Naive thymus-derived CD4-positive, alpha-beta T cell (primary cell): ENCODE measurements around the gene INPP1. TPM values are rescaled to one million over a fixed set of nuclear protein-coding genes. Genes with fewer than 3 reads are reported as not detected.

Source experiments
- ATAC-seq: fragments of 150-1000 bp; cut with Tn5 transposase; 2 replicates; pipeline ENCODE4 v1.10.0; 2021; ENCODE audit warnings: mild to moderate bottlenecking, moderate library complexity
- CTCF ChIA-PET: fragments of 350-600 bp; sonication (Branson Sonifier 250); formaldehyde crosslinking; loops from one replicate; lab custom pipeline; 2021; ENCODE audit warnings: antibody characterized with exemption; lab: Charles Lee
- POLR2A ChIA-PET: fragments of 350-600 bp; sonication (Branson Sonifier 250); formaldehyde crosslinking; loops from one replicate; lab custom pipeline; 2021; ENCODE audit warnings: antibody characterized with exemption, inconsistent platforms; lab: Charles Lee
- DNase-seq, 9 donors: peaks; one replicate each; pipeline versions ENCODE4 v3.0.0 to v3.0.0-alpha.2; 2020 to 2022; ENCODE audit warnings: mixed read lengths in 1 of 9
- H3K27ac ChIP-seq: one replicate; pipeline ENCODE4 v1.7.0; 2013; ENCODE audit warnings: mild to moderate bottlenecking, low read depth, low read length, moderate library complexity
- H3K27me3 ChIP-seq, 2 donors: one replicate each; pipeline ENCODE4 v1.7.0; 2013; ENCODE audit warnings: low read length in 2 of 2, mild to moderate bottlenecking in 2 of 2, moderate library complexity in 2 of 2; ENCODE audit not compliant: control insufficient read depth in 2 of 2, insufficient read depth in 2 of 2
- H3K36me3 ChIP-seq, 3 experiments: 1 replicate in 2 of 3; 2 replicates in 1 of 3; pipeline ENCODE4 v1.7.0; 2013; ENCODE audit warnings: low read length in 3 of 3, mild to moderate bottlenecking in 3 of 3, moderate library complexity in 1 of 3; ENCODE audit not compliant: insufficient read depth in 3 of 3, control insufficient read depth in 2 of 3
- H3K4me1 ChIP-seq, 2 donors: one replicate each; pipeline ENCODE4 v1.7.0; 2013; ENCODE audit warnings: low read length in 2 of 2, mild to moderate bottlenecking in 2 of 2, moderate library complexity in 1 of 2; ENCODE audit not compliant: control insufficient read depth in 2 of 2, insufficient read depth in 2 of 2
- H3K4me3 ChIP-seq: 2 replicates; pipeline ENCODE4 v1.7.0; 2013; ENCODE audit warnings: mild to moderate bottlenecking, low read length
- H3K9me3 ChIP-seq, 3 experiments: 1 replicate in 2 of 3; 2 replicates in 1 of 3; pipeline ENCODE4 v1.7.0; 2013; ENCODE audit warnings: low read length in 3 of 3; ENCODE audit not compliant: control insufficient read depth in 2 of 3
- H3K27ac Mint-ChIP-seq, 9 donors: one replicate each; pipeline ENCODE4 v1.8.0; 2020 to 2022; ENCODE audit warnings: mixed read lengths in 9 of 9, mild to moderate bottlenecking in 8 of 9, moderate library complexity in 5 of 9, inconsistent platforms in 2 of 9
- H3K27me3 Mint-ChIP-seq, 5 donors: one replicate each; pipeline ENCODE4 v1.8.0; 2021 to 2022; ENCODE audit warnings: mixed read lengths in 5 of 5, mild to moderate bottlenecking in 1 of 5
- H3K36me3 Mint-ChIP-seq, 5 donors: one replicate each; pipeline ENCODE4 v1.8.0; 2020 to 2022; ENCODE audit warnings: mixed read lengths in 5 of 5, mild to moderate bottlenecking in 3 of 5, inconsistent platforms in 1 of 5
- H3K4me1 Mint-ChIP-seq, 7 donors: one replicate each; pipeline ENCODE4 v1.8.0; 2020 to 2022; ENCODE audit warnings: mixed read lengths in 7 of 7, mild to moderate bottlenecking in 3 of 7, inconsistent platforms in 1 of 7
- H3K4me3 Mint-ChIP-seq, 10 donors: one replicate each; pipeline ENCODE4 v1.8.0; 2020 to 2022; ENCODE audit warnings: mild to moderate bottlenecking in 10 of 10, mixed read lengths in 10 of 10, moderate library complexity in 6 of 10, inconsistent platforms in 2 of 10
- H3K9me3 Mint-ChIP-seq, 11 donors: one replicate each; pipeline ENCODE4 v1.8.0; 2020 to 2022; ENCODE audit warnings: mixed read lengths in 11 of 11, mild to moderate bottlenecking in 4 of 11, inconsistent platforms in 1 of 11, moderate library complexity in 1 of 11
- intact Hi-C, 2 donors: fragments of 100-400 bp; cut with micrococcal nuclease; formaldehyde crosslinking; loops; one replicate each; pipeline ENCODE4 v1.15.1; 2023
- polyA plus RNA-seq, 2 donors: library from polyadenylated mRNA; unstranded; fragments of 300-500 nt; fragmentation: Illumina TruSeq; gene quantifications; one replicate each; pipeline ENCODE4 v1.2.3, GENCODE V29; 2021
- total RNA-seq, 6 experiments: library from RNA in 5 of 6; stranded (reverse) in 5 of 6; gene quantifications; 1 replicate in 5 of 6; 2 replicates in 1 of 6; pipeline ENCODE4 v1.2.3 and lab custom pipeline; 2021 to 2026

INPP1 gene
- total and polyA plus RNA-seq, 7 experiments from 2014 or later = 1.2 to 6.7 (median 2.0) TPM

- H3K27me3 Mint-ChIP-seq = no peaks in the 10 kb centered on the region
- Histone ChIP-seq H3K27ac (peak overlapping the region; percentile 100), H3K4me3 (peak overlapping the region; percentile 76), H3K36me3 (peaks cover 0 to 4% (median 0%) of the 10 kb centered on the region in 3 experiments), H3K27me3 (no peaks in the 10 kb centered on the region), H3K4me1 (peaks cover 28 to 48% of the 10 kb centered on the region in 2 donors), H3K9me3 (no peaks in the 10 kb centered on the region)
- H3K9me3 Mint-ChIP-seq = peaks cover 0 to 6% (median 0%) of the 10 kb centered on the region in 11 donors
- ChIA-PET POLR2A (interaction anchor here (0.6 to 5.2 kb wide), 5 partner anchors 108 to 748 kb away, joined by 3 to 50 read pairs (median 3); partner anchors contain the start of gene NEMP2), CTCF (interaction anchor here (0.6 to 1.3 kb wide), 2 partner anchors 27 to 32 kb away, joined by 3 read pairs; no protein-coding TSS in a partner anchor)
- H3K4me1 Mint-ChIP-seq = peaks cover 32 to 58% (median 52%) of the 10 kb centered on the region in 7 donors
- DNase-seq (no peak), ATAC-seq (no peak)
- intact Hi-C loops = loop anchor here (1.0 to 5.0 kb wide), 5 partner anchors 8 to 1268 kb away; partner anchors contain the start of genes STAT1 (in 2 of the 2), ASNSD1 (in 1 of the 2) and NABP1 (in 1 of the 2)
- H3K36me3 Mint-ChIP-seq = peaks cover 0 to 11% (median 0%) of the 10 kb centered on the region in 5 donors
- H3K4me3 Mint-ChIP-seq = peak overlapping the region; percentile 87 to 95 (median 92)
- peak overlapping the region; percentile 94 to 98 (median 98) for H3K27ac Mint-ChIP-seq
Observed at GRCh38 chr2:190409616-190410015, 66.2 kb downstream of the INPP1 start.

- no peaks in the 10 kb centered on the region for H3K9me3 ChIP-seq
- peaks cover 32 to 61% (median 56%) of the 10 kb centered on the region in 7 donors for H3K4me1 Mint-ChIP-seq
- H3K4me3 Mint-ChIP-seq = peak overlapping the region; percentile 87 to 95 (median 92)
- H3K4me1 ChIP-seq = peaks cover 29 to 48% of the 10 kb centered on the region in 2 donors
- no peak overlapping the region for H3K4me3 ChIP-seq
- H3K27ac ChIP-seq = no peak overlapping the region
- intact Hi-C loops = no loop called here
- no peaks in the 10 kb centered on the region for H3K27me3 Mint-ChIP-seq
- H3K9me3 Mint-ChIP-seq = peaks cover 0 to 6% (median 0%) of the 10 kb centered on the region in 11 donors
- H3K27ac Mint-ChIP-seq = peak overlapping the region; percentile 94 to 98 (median 98)
- ChIA-PET CTCF (interaction anchor here (0.6 to 1.3 kb wide), 2 partner anchors 28 to 31 kb away, joined by 3 read pairs; no protein-coding TSS in a partner anchor), POLR2A (interaction anchor here (0.6 to 5.2 kb wide), 7 partner anchors 23 to 748 kb away, joined by 3 to 50 read pairs (median 3); partner anchors contain the start of gene NEMP2)
- H3K27me3 ChIP-seq = no peaks in the 10 kb centered on the region
- no peak for ATAC-seq
- DNase-seq = no peak
- H3K36me3 ChIP-seq = peaks cover 0 to 4% (median 0%) of the 10 kb centered on the region in 3 experiments
- H3K36me3 Mint-ChIP-seq = peaks cover 0 to 11% (median 0%) of the 10 kb centered on the region in 5 donors
Observed at GRCh38 chr2:190410166-190410565, 66.8 kb downstream of the INPP1 start.

- ChIA-PET CTCF (interaction anchor here (0.6 kb wide), 1 partner anchor 10 kb away, joined by 3 read pairs; no protein-coding TSS in a partner anchor), POLR2A (interaction anchor here (1.0 kb wide), 1 partner anchor 66 kb away, joined by 6 read pairs; no protein-coding TSS in a partner anchor)
- no peaks in the 10 kb centered on the region for H3K27me3 Mint-ChIP-seq
- H3K27ac ChIP-seq = no peak overlapping the region
- no peak overlapping the region for H3K4me3 ChIP-seq
- no peak for ATAC-seq
- H3K27me3 ChIP-seq = no peaks in the 10 kb centered on the region
- peaks cover 43 to 86% (median 80%) of the 10 kb centered on the region in 7 donors for H3K4me1 Mint-ChIP-seq
- peaks cover 0 to 4% (median 0%) of the 10 kb centered on the region in 11 donors for H3K9me3 Mint-ChIP-seq
- peak overlapping the region in 8 of 9 donors; percentile 30 to 86 (median 54) for H3K27ac Mint-ChIP-seq
- peak overlapping the region in 7 of 10 donors; percentile 14 to 58 (median 32) for H3K4me3 Mint-ChIP-seq
- peaks cover 41 to 64% of the 10 kb centered on the region in 2 donors for H3K4me1 ChIP-seq
- DNase-seq = no peak
- no peaks in the 10 kb centered on the region for H3K9me3 ChIP-seq
- H3K36me3 ChIP-seq = peaks cover 0 to 4% (median 0%) of the 10 kb centered on the region in 3 experiments
- H3K36me3 Mint-ChIP-seq = peaks cover 0 to 17% (median 0%) of the 10 kb centered on the region in 5 donors
- intact Hi-C loops = no loop called here
Observed at GRCh38 chr2:190412966-190413365, 69.6 kb downstream of the INPP1 start.

GRCh38 chr2:190413421-190413820 lies 70.0 kb downstream of the INPP1 start:
- ATAC-seq (no peak), DNase-seq (no peak)
- Histone ChIP-seq H3K27ac (no peak overlapping the region), H3K9me3 (no peaks in the 10 kb centered on the region), H3K36me3 (peaks cover 0 to 4% (median 0%) of the 10 kb centered on the region in 3 experiments), H3K4me3 (no peak overlapping the region), H3K27me3 (no peaks in the 10 kb centered on the region), H3K4me1 (peaks cover 41 to 64% of the 10 kb centered on the region in 2 donors)
- peaks cover 45 to 91% (median 85%) of the 10 kb centered on the region in 7 donors for H3K4me1 Mint-ChIP-seq
- H3K27me3 Mint-ChIP-seq = no peaks in the 10 kb centered on the region
- POLR2A ChIA-PET = interaction anchor here (1.0 kb wide), 1 partner anchor 66 kb away, joined by 6 read pairs; no protein-coding TSS in a partner anchor
- H3K27ac Mint-ChIP-seq = peak overlapping the region; percentile 30 to 86 (median 71)
- H3K4me3 Mint-ChIP-seq = peak overlapping the region in 9 of 10 donors; percentile 0 to 62 (median 34)
- peaks cover 0 to 19% (median 0%) of the 10 kb centered on the region in 5 donors for H3K36me3 Mint-ChIP-seq
- peaks cover 0 to 4% (median 0%) of the 10 kb centered on the region in 11 donors for H3K9me3 Mint-ChIP-seq
- intact Hi-C loops = no loop called here
- CTCF ChIA-PET = no interaction called here

- ChIA-PET CTCF (interaction anchor here (1.6 kb wide), 1 partner anchor 17 kb away, joined by 3 read pairs; no protein-coding TSS in a partner anchor), POLR2A (interaction anchor here (0.7 to 2.6 kb wide), 6 partner anchors 8 to 233 kb away, joined by 3 to 22 read pairs (median 3); partner anchors contain the start of genes MFSD6, NAB1 and NEMP2)
- peak overlapping the region in 8 of 9 donors; percentile 54 to 93 (median 86) for H3K27ac Mint-ChIP-seq
- peak overlapping the region in 6 of 10 donors; percentile 8 to 69 (median 51) for H3K4me3 Mint-ChIP-seq
- no peaks in the 10 kb centered on the region for H3K36me3 ChIP-seq
- peaks cover 0 to 2% (median 0%) of the 10 kb centered on the region in 11 donors for H3K9me3 Mint-ChIP-seq
- peaks cover 28 to 53% of the 10 kb centered on the region in 2 donors for H3K4me1 ChIP-seq
- no peaks in the 10 kb centered on the region for H3K27me3 ChIP-seq
- DNase-seq (no peak), ATAC-seq (no peak)
- H3K27me3 Mint-ChIP-seq = no peaks in the 10 kb centered on the region
- H3K36me3 Mint-ChIP-seq = peaks cover 0 to 27% (median 13%) of the 10 kb centered on the region in 5 donors
- peak overlapping the region; percentile 74 for H3K27ac ChIP-seq
- no peak overlapping the region for H3K4me3 ChIP-seq
- H3K9me3 ChIP-seq = no peaks in the 10 kb centered on the region
- intact Hi-C loops = loop anchor here in 1 of 2 donors (1.0 to 2.0 kb wide), 2 partner anchors 10 to 30 kb away; no protein-coding TSS in a partner anchor
- H3K4me1 Mint-ChIP-seq = peaks cover 48 to 95% (median 89%) of the 10 kb centered on the region in 7 donors
Observed at GRCh38 chr2:190415251-190415650, 71.9 kb downstream of the INPP1 start.
